Fibroblast of lung (primary cell): ENCODE results near the gene PRPF40B.

Source experiments
- CTCF ChIP-seq, 2 donors: IDR thresholded peaks in 1 of 2; conservative IDR thresholded peaks in 1 of 2; 1 replicate in 1 of 2; 2 replicates in 1 of 2; pipeline ENCODE4 v1.5.1; 2011 to 2012; ENCODE audit warnings: low read length in 2 of 2, control low read depth in 1 of 2, inconsistent platforms in 1 of 2, low read depth in 1 of 2, mild to moderate bottlenecking in 1 of 2
- EZH2 ChIP-seq: IDR thresholded peaks from 2 replicates; pipeline ENCODE4 v1.5.1; 2012; ENCODE audit warnings: low read length, control low read depth, mild to moderate bottlenecking; ENCODE audit errors: missing control alignments

GRCh38 chr12:49584591-49584990 is 38.8 kb upstream of the PRPF40B start:
- TF ChIP-seq EZH2 (no peak), CTCF (conservative IDR thresholded peaks at IDR 0.05 in 1 of 2, IDR thresholded peaks at IDR 0.05 in 1 of 2; ENCODE audit: low read depth in 1 of 2, low read length in 2 of 2) (no peak)
